ENCODE data around the gene MINDY4.
"Not testable (repeated sequence)": the region's sequence is repeated elsewhere in the genome, so short reads cannot be mapped to it uniquely, and the experiment has no call there.

MINDY4 gene

DNA sequence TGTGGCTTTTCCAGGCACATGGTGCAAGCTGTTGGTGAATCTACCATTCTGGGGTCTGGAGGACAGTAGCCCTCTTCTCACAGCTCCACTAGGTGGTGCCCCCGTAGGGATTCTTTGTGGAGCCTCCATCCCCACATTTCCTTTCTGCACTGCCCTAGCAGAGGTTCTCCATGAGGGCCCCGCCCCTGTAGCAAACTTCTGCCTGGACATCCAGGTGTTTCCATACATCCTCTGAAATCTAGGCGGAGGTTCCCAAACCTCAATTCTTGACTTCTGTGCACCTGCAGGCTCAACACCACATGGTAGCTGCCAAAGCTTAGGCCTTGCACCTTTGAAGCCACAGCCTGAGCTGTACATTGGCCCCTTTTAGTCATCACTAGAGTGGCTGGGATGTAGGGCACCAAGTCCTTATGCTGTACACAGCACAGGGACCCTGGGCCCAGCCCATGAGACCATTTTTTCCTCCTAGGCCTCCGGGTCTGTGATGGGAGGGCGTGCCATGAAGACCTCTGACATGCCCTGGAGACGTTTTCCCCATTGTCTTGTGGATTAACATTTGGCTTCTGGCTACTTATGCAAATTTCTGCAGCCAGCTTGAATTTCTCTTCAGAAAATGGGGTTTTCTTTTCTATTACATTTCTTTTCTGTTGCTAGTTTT is 62.9 kb downstream of the MINDY4 start:
- not testable (repeated sequence) for H3K27me3 ChIP-seq (ENCODE audit: control insufficient read depth in 2 of 2, insufficient read depth in 2 of 2, low read length in 2 of 2); H3K4me1 ChIP-seq (ENCODE audit: control insufficient read depth in 2 of 2, insufficient read depth in 2 of 2, low read length in 2 of 2); H3K4me3 ChIP-seq (ENCODE audit: low read length in 2 of 2); H3K27ac ChIP-seq (ENCODE audit: low read depth in 2 of 2, low read length in 2 of 2); H3K36me3 ChIP-seq (ENCODE audit: control insufficient read depth in 2 of 2, insufficient read depth in 2 of 2, low read length in 2 of 2); H3K9ac ChIP-seq (ENCODE audit: low read depth in 1 of 2, low read length in 2 of 2); H3K9me3 ChIP-seq (ENCODE audit: control insufficient read depth in 2 of 2, low read length in 2 of 2)

DNA sequence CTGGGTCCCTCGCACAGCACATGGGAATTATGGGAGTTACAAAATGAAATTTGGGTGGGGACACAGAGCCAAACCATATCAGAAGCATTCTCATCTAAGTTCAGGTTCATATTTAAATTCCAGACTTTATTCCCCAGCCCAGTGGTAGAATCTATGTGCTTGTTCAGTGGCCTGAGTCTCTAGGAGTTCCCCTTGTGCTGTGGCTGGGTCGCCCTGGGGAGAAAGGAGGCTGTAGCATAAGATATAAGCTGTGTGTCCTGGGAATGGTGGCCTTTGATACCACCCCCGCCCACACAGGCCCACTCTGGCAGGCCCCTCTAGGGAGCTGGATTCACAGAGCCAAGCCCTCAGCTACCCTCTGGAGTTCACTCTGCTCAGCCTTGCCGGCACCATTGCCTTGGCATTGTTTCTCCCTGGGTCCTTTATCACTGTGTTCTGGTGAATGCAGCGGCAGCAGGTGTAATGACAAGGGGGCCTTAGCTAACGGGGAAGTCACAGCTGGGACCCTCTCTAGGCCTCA is 64.2 kb downstream of the MINDY4 start:
- H3K27ac ChIP-seq (ENCODE audit: low read depth in 2 of 2, low read length in 2 of 2): no peak overlapping the region
- H3K9me3 ChIP-seq (ENCODE audit: control insufficient read depth in 2 of 2, low read length in 2 of 2): no peaks in the 10 kb centered on the region
- H3K4me3 ChIP-seq (ENCODE audit: low read length in 2 of 2): no peak overlapping the region
- no peaks in the 10 kb centered on the region for H3K4me1 ChIP-seq (ENCODE audit: control insufficient read depth in 2 of 2, insufficient read depth in 2 of 2, low read length in 2 of 2)
- no peaks in the 10 kb centered on the region for H3K27me3 ChIP-seq (ENCODE audit: control insufficient read depth in 2 of 2, insufficient read depth in 2 of 2, low read length in 2 of 2)
- H3K36me3 ChIP-seq (ENCODE audit: control insufficient read depth in 2 of 2, insufficient read depth in 2 of 2, low read length in 2 of 2): peaks cover 3 to 4% of the 10 kb centered on the region in 2 donors
- no peak overlapping the region for H3K9ac ChIP-seq (ENCODE audit: low read depth in 1 of 2, low read length in 2 of 2)

DNA sequence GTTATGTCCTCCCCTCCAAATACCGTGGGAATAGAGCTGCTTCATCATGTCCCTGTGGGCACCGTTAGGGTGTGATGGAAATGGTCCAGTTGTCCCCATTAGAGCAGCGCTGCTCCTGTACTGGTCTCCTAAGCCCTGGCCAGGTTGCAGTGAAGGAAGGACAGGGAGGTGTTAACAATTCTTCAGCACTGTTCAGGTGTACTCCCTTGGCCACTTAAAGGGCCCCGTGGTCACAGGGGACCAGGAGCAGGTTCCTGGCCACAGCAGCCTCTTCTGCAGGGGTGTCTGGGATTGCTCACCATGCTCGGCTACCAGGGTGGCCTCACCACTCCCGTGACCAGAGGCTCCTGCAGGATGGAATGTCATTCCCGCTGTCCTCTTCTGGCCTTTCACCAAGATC is 65.8 kb downstream of the MINDY4 start:
- Histone ChIP-seq H3K4me1 (ENCODE audit: control insufficient read depth in 2 of 2, insufficient read depth in 2 of 2, low read length in 2 of 2) (no peaks in the 10 kb centered on the region), H3K36me3 (ENCODE audit: control insufficient read depth in 2 of 2, insufficient read depth in 2 of 2, low read length in 2 of 2) (peaks cover 3 to 4% of the 10 kb centered on the region in 2 donors), H3K9me3 (ENCODE audit: control insufficient read depth in 2 of 2, low read length in 2 of 2) (no peaks in the 10 kb centered on the region)

DNA sequence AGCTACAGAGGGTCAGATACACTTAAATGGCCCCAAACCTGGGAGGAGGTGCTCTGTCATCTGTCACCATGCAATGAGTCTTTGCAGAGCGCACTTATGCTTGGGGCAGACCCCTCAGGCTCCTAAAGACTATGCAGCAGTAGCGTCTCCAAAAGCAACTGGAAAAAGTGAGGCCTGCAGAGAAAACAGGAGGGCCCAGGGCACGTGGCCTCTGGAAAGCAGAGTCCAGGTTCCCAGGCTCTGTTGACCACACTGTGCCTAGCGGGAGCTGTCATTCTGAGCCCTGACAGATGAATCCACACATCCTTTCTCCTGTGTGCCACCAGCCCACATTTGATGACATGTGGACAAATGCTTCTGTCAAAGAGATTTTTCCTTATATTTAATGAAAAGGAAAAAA is 66.4 kb downstream of the MINDY4 start:
- Histone ChIP-seq H3K27ac (ENCODE audit: low read depth in 2 of 2, low read length in 2 of 2) (no peak overlapping the region), H3K4me1 (ENCODE audit: control insufficient read depth in 2 of 2, insufficient read depth in 2 of 2, low read length in 2 of 2) (no peaks in the 10 kb centered on the region), H3K9me3 (ENCODE audit: control insufficient read depth in 2 of 2, low read length in 2 of 2) (no peaks in the 10 kb centered on the region), H3K4me3 (ENCODE audit: low read length in 2 of 2) (no peak overlapping the region), H3K9ac (ENCODE audit: low read depth in 1 of 2, low read length in 2 of 2) (no peak overlapping the region), H3K36me3 (ENCODE audit: control insufficient read depth in 2 of 2, insufficient read depth in 2 of 2, low read length in 2 of 2) (peaks cover 3 to 8% of the 10 kb centered on the region in 2 donors), H3K27me3 (ENCODE audit: control insufficient read depth in 2 of 2, insufficient read depth in 2 of 2, low read length in 2 of 2) (no peaks in the 10 kb centered on the region)

More for the DNA sequence above, 65.8 kb downstream of the MINDY4 start:
- H3K9ac ChIP-seq (ENCODE audit: low read depth in 1 of 2, low read length in 2 of 2): no peak overlapping the region
- no peaks in the 10 kb centered on the region for H3K27me3 ChIP-seq (ENCODE audit: control insufficient read depth in 2 of 2, insufficient read depth in 2 of 2, low read length in 2 of 2)
- no peak overlapping the region for H3K27ac ChIP-seq (ENCODE audit: low read depth in 2 of 2, low read length in 2 of 2)
- no peak overlapping the region for H3K4me3 ChIP-seq (ENCODE audit: low read length in 2 of 2)

DNA sequence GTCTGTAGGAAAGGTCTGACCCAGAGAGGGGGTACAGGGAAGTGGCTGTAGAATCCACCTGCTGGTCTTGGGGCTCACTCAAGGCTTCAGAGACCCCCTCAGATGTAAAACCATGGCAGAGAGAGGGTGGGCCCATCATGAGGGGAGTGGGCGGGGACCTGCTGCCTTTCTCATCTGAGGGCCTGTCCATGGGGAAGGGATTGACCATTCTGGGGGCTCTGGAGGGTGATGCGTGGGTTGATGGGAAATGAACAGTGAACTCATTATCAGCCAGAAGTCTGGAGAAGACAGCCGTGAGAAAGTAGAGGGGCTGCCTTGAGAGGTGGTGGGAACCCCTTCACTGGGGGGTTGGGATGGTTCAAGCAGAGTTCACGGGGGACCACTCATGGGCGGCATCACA is 66.8 kb downstream of the MINDY4 start:
- no peaks in the 10 kb centered on the region for H3K9me3 ChIP-seq (ENCODE audit: control insufficient read depth in 2 of 2, low read length in 2 of 2)
- H3K9ac ChIP-seq (ENCODE audit: low read depth in 1 of 2, low read length in 2 of 2): no peak overlapping the region
- no peaks in the 10 kb centered on the region for H3K27me3 ChIP-seq (ENCODE audit: control insufficient read depth in 2 of 2, insufficient read depth in 2 of 2, low read length in 2 of 2)
- no peak overlapping the region for H3K27ac ChIP-seq (ENCODE audit: low read depth in 2 of 2, low read length in 2 of 2)
- H3K36me3 ChIP-seq (ENCODE audit: control insufficient read depth in 2 of 2, insufficient read depth in 2 of 2, low read length in 2 of 2): peaks cover 3 to 8% of the 10 kb centered on the region in 2 donors
- H3K4me1 ChIP-seq (ENCODE audit: control insufficient read depth in 2 of 2, insufficient read depth in 2 of 2, low read length in 2 of 2): no peaks in the 10 kb centered on the region
- no peak overlapping the region for H3K4me3 ChIP-seq (ENCODE audit: low read length in 2 of 2)

DNA sequence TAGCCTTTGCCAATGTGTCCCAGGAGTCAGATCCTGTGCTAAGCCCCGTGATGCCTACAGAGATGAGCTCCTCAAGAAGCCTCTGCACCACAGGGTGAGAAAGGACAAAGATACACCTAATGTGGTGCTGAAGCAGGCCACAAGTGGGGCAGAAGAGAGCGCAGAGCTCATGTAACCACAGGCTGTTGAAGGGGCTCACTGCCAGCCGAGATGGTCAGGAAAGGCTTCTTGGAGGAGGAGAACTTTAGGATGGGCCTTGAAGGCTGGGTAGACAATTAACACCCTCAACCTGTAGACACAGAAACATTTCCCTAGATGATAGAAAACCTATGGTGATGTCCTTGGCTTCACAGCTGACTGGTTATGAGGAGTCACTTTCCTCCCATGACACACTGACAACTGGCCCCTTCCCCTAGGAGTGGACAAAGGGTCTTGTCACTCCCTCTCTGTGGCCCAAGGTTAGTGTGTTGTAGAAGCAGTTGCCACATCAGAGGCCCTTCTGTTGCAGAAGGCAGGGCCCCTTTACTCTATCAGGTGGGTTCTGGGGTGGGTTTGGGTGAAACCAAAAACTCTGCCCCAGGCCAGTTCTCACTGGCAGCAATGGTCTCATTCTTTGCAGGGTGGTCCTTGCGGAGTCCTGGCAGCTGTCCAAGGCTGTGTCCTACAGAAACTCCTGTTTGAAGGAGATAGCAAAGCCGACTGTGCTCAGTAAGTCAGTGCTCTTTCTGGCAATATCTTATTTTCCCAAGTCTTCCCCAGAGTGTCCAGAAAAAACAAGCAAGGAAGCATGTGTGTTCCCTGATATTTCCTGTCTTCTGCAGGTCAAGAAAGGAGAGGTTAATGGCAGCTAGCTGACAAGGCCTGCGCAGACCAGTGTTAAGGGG is 69.2 kb downstream of the MINDY4 start:
- no peak overlapping the region for H3K27ac ChIP-seq (ENCODE audit: low read depth in 2 of 2, low read length in 2 of 2)

DNA sequence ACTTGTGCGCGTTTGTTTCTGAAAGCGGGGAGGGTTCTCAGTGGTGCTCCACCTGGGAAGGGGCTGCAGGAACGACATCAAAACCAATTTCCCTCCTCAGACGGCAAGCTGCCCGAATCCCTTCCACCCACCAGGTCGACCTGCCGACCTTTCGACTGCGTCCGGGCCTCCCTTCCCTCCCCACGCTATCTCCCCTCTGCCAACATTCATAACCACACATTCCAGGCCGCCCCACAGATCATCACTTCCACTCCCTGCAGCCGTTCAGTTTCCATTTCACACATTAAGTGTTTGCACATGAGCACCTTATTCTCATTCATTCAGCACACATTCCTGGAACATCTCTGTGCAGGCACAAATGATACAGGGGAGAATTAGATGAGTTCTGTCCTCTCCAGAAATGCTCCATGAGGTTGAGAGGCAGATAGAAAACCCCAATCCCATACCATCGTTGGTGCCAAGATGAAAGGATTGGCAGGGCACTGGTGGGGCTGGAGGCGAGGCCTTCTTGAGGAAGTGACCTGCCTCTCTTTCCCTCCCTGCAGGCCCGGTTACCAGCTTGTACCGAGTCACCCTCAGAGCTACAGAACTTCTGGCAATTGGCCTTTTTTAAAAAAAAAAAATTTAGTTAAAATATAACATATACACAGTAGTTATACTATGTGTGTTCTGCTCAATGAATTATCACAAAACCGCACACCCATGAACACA is 70.0 kb downstream of the MINDY4 start:
- H3K4me3 ChIP-seq (ENCODE audit: low read length in 2 of 2): no peak overlapping the region
- H3K4me1 ChIP-seq (ENCODE audit: control insufficient read depth in 2 of 2, insufficient read depth in 2 of 2, low read length in 2 of 2): peaks cover 3 to 4% of the 10 kb centered on the region in 2 donors
- H3K9me3 ChIP-seq (ENCODE audit: control insufficient read depth in 2 of 2, low read length in 2 of 2): no peaks in the 10 kb centered on the region
- no peak overlapping the region for H3K27ac ChIP-seq (ENCODE audit: low read depth in 2 of 2, low read length in 2 of 2)
- H3K36me3 ChIP-seq (ENCODE audit: control insufficient read depth in 2 of 2, insufficient read depth in 2 of 2, low read length in 2 of 2): peaks cover 3 to 8% of the 10 kb centered on the region in 2 donors
- no peaks in the 10 kb centered on the region for H3K27me3 ChIP-seq (ENCODE audit: control insufficient read depth in 2 of 2, insufficient read depth in 2 of 2, low read length in 2 of 2)
- H3K9ac ChIP-seq (ENCODE audit: low read depth in 1 of 2, low read length in 2 of 2): no peak overlapping the region

More for the DNA sequence above, 69.2 kb downstream of the MINDY4 start:
- no peaks in the 10 kb centered on the region for H3K27me3 ChIP-seq (ENCODE audit: control insufficient read depth in 2 of 2, insufficient read depth in 2 of 2, low read length in 2 of 2)
- H3K36me3 ChIP-seq (ENCODE audit: control insufficient read depth in 2 of 2, insufficient read depth in 2 of 2, low read length in 2 of 2): peaks cover 3 to 8% of the 10 kb centered on the region in 2 donors
- no peak overlapping the region for H3K4me3 ChIP-seq (ENCODE audit: low read length in 2 of 2)
- no peaks in the 10 kb centered on the region for H3K9me3 ChIP-seq (ENCODE audit: control insufficient read depth in 2 of 2, low read length in 2 of 2)
- no peak overlapping the region for H3K9ac ChIP-seq (ENCODE audit: low read depth in 1 of 2, low read length in 2 of 2)
- no peaks in the 10 kb centered on the region for H3K4me1 ChIP-seq (ENCODE audit: control insufficient read depth in 2 of 2, insufficient read depth in 2 of 2, low read length in 2 of 2)

DNA sequence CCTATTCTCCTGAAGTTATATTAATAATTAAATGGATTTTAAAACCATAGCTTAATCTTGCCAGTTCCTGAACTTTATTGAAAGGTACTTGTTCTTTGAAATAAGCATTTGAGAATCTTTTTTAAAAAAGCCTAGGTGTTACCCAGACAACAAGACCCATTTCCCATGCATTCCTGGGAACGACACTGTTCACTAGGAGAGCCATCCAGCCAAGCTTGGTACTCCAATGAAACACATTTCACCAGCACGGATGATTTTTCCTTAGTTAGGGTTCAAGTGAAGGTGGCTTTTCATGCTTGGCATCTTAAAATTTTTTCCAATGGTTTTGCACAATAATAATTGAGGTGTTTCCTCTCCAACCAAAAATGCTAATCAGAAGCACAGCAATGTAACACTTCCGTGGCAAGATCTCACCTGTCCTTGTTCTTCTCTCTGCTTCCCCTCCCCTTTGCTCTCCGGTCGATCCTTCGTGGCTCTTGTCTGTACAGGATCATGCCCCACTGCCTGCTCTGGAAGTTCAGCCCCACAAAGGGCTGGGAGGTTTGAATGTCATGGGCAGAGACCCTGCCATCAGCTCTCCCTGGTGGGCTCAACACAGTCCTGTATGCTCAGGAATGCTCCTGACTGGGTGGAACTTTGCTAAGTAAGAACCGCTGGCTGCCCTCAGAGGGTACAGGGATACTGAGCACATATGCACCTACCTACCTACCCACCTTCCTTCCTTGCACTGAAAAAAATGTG is 70.8 kb downstream of the MINDY4 start:
- peaks cover 3 to 5% of the 10 kb centered on the region in 2 donors for H3K36me3 ChIP-seq (ENCODE audit: control insufficient read depth in 2 of 2, insufficient read depth in 2 of 2, low read length in 2 of 2)
- no peak overlapping the region for H3K9ac ChIP-seq (ENCODE audit: low read depth in 1 of 2, low read length in 2 of 2)
- no peak overlapping the region for H3K27ac ChIP-seq (ENCODE audit: low read depth in 2 of 2, low read length in 2 of 2)
- peaks cover 3 to 5% of the 10 kb centered on the region in 2 donors for H3K4me1 ChIP-seq (ENCODE audit: control insufficient read depth in 2 of 2, insufficient read depth in 2 of 2, low read length in 2 of 2)
- H3K27me3 ChIP-seq (ENCODE audit: control insufficient read depth in 2 of 2, insufficient read depth in 2 of 2, low read length in 2 of 2): no peaks in the 10 kb centered on the region
- no peak overlapping the region for H3K4me3 ChIP-seq (ENCODE audit: low read length in 2 of 2)
- no peaks in the 10 kb centered on the region for H3K9me3 ChIP-seq (ENCODE audit: control insufficient read depth in 2 of 2, low read length in 2 of 2)

DNA sequence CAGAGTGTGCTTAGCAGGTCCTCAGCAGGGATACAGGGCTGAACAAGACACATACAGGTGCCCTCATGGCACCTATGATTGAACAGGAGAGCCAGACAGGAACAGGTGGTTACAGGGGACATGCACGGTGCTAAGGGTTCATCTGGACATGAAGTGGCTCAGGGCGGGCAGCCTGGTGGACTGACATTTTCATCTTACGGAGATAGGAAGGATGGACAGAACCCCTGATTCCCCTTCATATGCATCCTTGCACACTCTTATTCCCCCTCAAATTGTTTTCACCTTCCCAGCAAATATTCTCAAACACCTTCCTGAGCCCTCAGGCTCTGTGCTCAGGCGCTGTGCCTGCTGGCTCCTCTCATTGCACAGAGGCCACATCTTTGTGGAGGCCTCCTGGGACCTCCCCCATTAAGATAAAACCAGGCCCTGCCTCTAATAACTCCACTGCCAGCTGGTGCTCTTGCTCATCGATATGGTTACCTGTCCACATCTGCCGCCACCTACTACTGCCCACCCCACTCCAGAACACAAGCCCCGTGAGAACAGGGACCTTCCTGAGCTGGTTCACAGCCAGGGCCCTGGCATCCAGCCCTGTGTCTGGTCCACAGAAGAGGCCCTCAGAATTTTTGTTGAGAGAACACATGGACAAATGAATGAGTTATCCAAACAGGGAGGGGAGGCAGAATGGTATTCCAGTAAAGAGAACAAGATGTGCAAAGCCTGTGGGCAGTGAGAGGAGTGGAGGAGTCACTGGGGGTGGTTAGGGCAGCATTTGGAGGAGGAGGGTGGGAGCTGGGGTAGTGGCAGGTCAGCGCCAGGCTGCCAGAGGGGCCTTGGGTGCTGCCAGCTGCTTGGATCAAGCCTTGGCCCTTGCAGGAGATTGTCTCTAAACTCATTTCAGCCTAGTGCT is 71.6 kb downstream of the MINDY4 start:
- no peak overlapping the region for H3K4me3 ChIP-seq (ENCODE audit: low read length in 2 of 2)
- no peak overlapping the region for H3K27ac ChIP-seq (ENCODE audit: low read depth in 2 of 2, low read length in 2 of 2)
- peaks cover 3 to 5% of the 10 kb centered on the region in 2 donors for H3K4me1 ChIP-seq (ENCODE audit: control insufficient read depth in 2 of 2, insufficient read depth in 2 of 2, low read length in 2 of 2)
- peaks cover 3 to 4% of the 10 kb centered on the region in 2 donors for H3K36me3 ChIP-seq (ENCODE audit: control insufficient read depth in 2 of 2, insufficient read depth in 2 of 2, low read length in 2 of 2)
- no peaks in the 10 kb centered on the region for H3K9me3 ChIP-seq (ENCODE audit: control insufficient read depth in 2 of 2, low read length in 2 of 2)
- no peak overlapping the region for H3K9ac ChIP-seq (ENCODE audit: low read depth in 1 of 2, low read length in 2 of 2)
- H3K27me3 ChIP-seq (ENCODE audit: control insufficient read depth in 2 of 2, insufficient read depth in 2 of 2, low read length in 2 of 2): no peaks in the 10 kb centered on the region

Measured in mucosa of rectum (tissue), 2 donors.